PC-3 (cell line): ENCODE results near the gene KHK. TPM values are rescaled to one million over a fixed set of nuclear protein-coding genes. Genes with fewer than 3 reads are reported as not detected.

ENCODE experiments used
- ATAC-seq: fragments of 200-7000 bp; cut with Tn5 transposase; 2 replicates; pipeline ENCODE4 v1.9.1; 2020; ENCODE audit warnings: mild to moderate bottlenecking, moderate library complexity
- BruUV-seq: library from RNA; stranded (reverse); fragments of 400-500 nt; replicated peaks from 2 replicates; lab custom pipeline; 2021; lab: Mats Ljungman, UMichigan
- CTCF ChIA-PET: fragments of 300-600 bp; sonication (Branson Sonifier 250); formaldehyde crosslinking; loops from one replicate; lab custom pipeline; 2022; ENCODE audit warnings: antibody characterized with exemption; lab: Charles Lee
- POLR2A ChIA-PET: fragments of 300-600 bp; sonication (Branson Sonifier 250); formaldehyde crosslinking; loops from one replicate; lab custom pipeline; 2022; ENCODE audit warnings: antibody characterized with exemption; ENCODE audit not compliant: unreplicated experiment; lab: Charles Lee
- DNase-seq: peaks from one replicate; pipeline ENCODE4 v3.0.0-alpha.2; 2015
- H2AFZ ChIP-seq: fragments of 300-600 bp; sonication (generic); 2 replicates; pipeline ENCODE4 v1.6.0; 2016; ENCODE audit warnings: antibody characterized with exemption, low read length
- H3F3A ChIP-seq: fragments of 300-600 bp; sonication (generic); one replicate; pipeline ENCODE4 v1.6.0; 2017; ENCODE audit warnings: antibody characterized with exemption, low read length, control low read depth, mild to moderate bottlenecking; ENCODE audit not compliant: unreplicated experiment
- H3K27ac ChIP-seq: fragments of 300-600 bp; sonication (generic); 2 replicates; pipeline ENCODE4 v1.5.1; 2016; ENCODE audit warnings: mild to moderate bottlenecking, low read length
- H3K27me3 ChIP-seq: fragments of 300-600 bp; sonication (generic); 2 replicates; pipeline ENCODE4 v1.6.1; 2016; ENCODE audit warnings: low read length, mixed read lengths
- H3K36me3 ChIP-seq: fragments of 300-600 bp; sonication (generic); 2 replicates; pipeline ENCODE4 v1.6.1; 2016; ENCODE audit warnings: low read depth, mixed run types, low read length, mixed read lengths
- H3K4me1 ChIP-seq: fragments of 300-600 bp; sonication (generic); 2 replicates; pipeline ENCODE4 v1.5.1; 2016; ENCODE audit warnings: low read length; ENCODE audit not compliant: insufficient read depth
- H3K4me2 ChIP-seq: fragments of 300-600 bp; sonication (generic); 2 replicates; pipeline ENCODE4 v1.6.0; 2016; ENCODE audit warnings: low read length
- H3K4me3 ChIP-seq: fragments of 300-600 bp; sonication (generic); 2 replicates; pipeline ENCODE4 v1.5.1; 2016; ENCODE audit warnings: mild to moderate bottlenecking, low read length, mixed read lengths
- H3K79me2 ChIP-seq: fragments of 300-600 bp; sonication (generic); 2 replicates; pipeline ENCODE4 v1.6.1; 2017; ENCODE audit warnings: low read length, mixed read lengths
- H3K9ac ChIP-seq: fragments of 300-600 bp; sonication (generic); 2 replicates; pipeline ENCODE4 v1.6.0; 2016; ENCODE audit warnings: mild to moderate bottlenecking, low read length
- H3K9me2 ChIP-seq: fragments of 300-600 bp; sonication (generic); replicated peaks from 2 replicates; pipeline ENCODE4 v1.6.1; 2016; ENCODE audit warnings: mixed run types, low read length, mixed read lengths
- H3K9me3 ChIP-seq: fragments of 300-600 bp; sonication (generic); 2 replicates; pipeline ENCODE4 v1.6.1; 2016; ENCODE audit warnings: low read length, mixed read lengths
- H4K20me1 ChIP-seq: fragments of 300-600 bp; sonication (generic); 2 replicates; pipeline ENCODE4 v1.6.1; 2016; ENCODE audit warnings: low read length, mixed read lengths
- CTCF ChIP-seq: fragments of 300-600 bp; sonication (generic); conservative IDR thresholded peaks from 2 replicates; pipeline ENCODE4 v1.5.1; 2017; ENCODE audit warnings: antibody characterized with exemption, low read depth, mild to moderate bottlenecking, low read length
- EZH2 ChIP-seq: fragments of 300-600 bp; sonication (generic); IDR thresholded peaks from one replicate; pipeline ENCODE4 v1.6.1; 2017; ENCODE audit warnings: antibody characterized with exemption, mild to moderate bottlenecking, low read length; ENCODE audit not compliant: unreplicated experiment
- EZH2phosphoT487 ChIP-seq: fragments of 300-600 bp; sonication (generic); IDR thresholded peaks from 2 replicates; pipeline ENCODE4 v1.6.1; 2018; ENCODE audit warnings: mild to moderate bottlenecking, antibody characterized with exemption, low read length, borderline replicate concordance
- intact Hi-C: fragments of 100-400 bp; cut with micrococcal nuclease; formaldehyde crosslinking; loops from 2 replicates; pipeline ENCODE4 v1.9.0; 2023
- total RNA-seq: library from RNA; depleted of rRNA; stranded (reverse); fragments of >200 nt; gene quantifications from 2 replicates; pipeline ENCODE4 v1.2.3, GENCODE V29; 2014

The KHK gene
- total RNA-seq, 1 experiment from 2014 or later: 11.0 TPM

GRCh38 chr2:27040282-27040681 is 46.3 kb upstream of the KHK start:
- CTCF ChIA-PET: no interaction called here
- H3K4me2 ChIP-seq: no peak overlapping the region
- H4K20me1 ChIP-seq: no peaks in the 10 kb centered on the region

DNA sequence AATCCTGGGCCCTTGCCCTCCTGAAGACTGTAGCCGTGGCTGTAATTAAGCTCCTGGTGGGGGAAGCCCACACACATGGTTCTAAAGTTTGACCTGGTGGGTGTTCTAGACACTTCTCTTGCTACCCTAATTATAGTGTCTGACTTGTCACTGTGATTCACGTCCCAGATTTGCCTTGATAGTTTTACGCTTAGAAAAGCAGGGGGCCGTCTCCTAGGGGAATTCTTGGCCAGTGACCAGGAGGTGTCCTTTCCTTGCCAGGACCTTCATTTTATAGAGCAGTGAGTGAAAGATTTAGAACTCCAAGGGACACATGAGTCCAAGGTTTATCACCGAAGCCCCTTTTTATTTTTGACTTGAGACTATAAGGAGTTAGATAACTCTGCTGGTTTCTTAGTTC is 44.8 kb upstream of the KHK start:
- Histone ChIP-seq H3K4me1 (no peaks in the 10 kb centered on the region), H3K27ac (no peak overlapping the region), H3K4me2 (no peak overlapping the region), H3K27me3 (no peaks in the 10 kb centered on the region), H3K4me3 (no peak overlapping the region), H3K9me2 (no peaks in the 10 kb centered on the region), H3F3A (no peaks in the 10 kb centered on the region), H4K20me1 (no peaks in the 10 kb centered on the region), H3K79me2 (no peaks in the 10 kb centered on the region), H2AFZ (no peak overlapping the region), H3K9ac (no peak overlapping the region), H3K36me3 (peaks cover 44% of the 10 kb centered on the region), H3K9me3 (no peaks in the 10 kb centered on the region)
- ATAC-seq: no peak
- no peak for DNase-seq
- intact Hi-C loops: no loop called here
- ChIA-PET CTCF (no interaction called here), POLR2A (no interaction called here)
- TF ChIP-seq EZH2: no peak
- no peak for TF ChIP-seq EZH2phosphoT487
- no peak for TF ChIP-seq CTCF
- no TSS peak for BruUV-seq

More at GRCh38 chr2:27040282-27040681, 46.3 kb upstream of the KHK start:
- H3K9ac ChIP-seq: no peak overlapping the region
- no peak overlapping the region for H3K4me3 ChIP-seq
- no peak overlapping the region for H2AFZ ChIP-seq
- H3K27me3 ChIP-seq: no peaks in the 10 kb centered on the region
- no peaks in the 10 kb centered on the region for H3K4me1 ChIP-seq
- POLR2A ChIA-PET: no interaction called here
- no peaks in the 10 kb centered on the region for H3K9me2 ChIP-seq
- intact Hi-C loops: no loop called here
- no peak for DNase-seq
- H3K27ac ChIP-seq: no peak overlapping the region
- H3K36me3 ChIP-seq: peaks cover 58% of the 10 kb centered on the region
- H3F3A ChIP-seq: no peaks in the 10 kb centered on the region
- H3K9me3 ChIP-seq: no peaks in the 10 kb centered on the region
- H3K79me2 ChIP-seq: peaks cover 2% of the 10 kb centered on the region; the same call in 1 of the 2 replicates
- TF ChIP-seq EZH2phosphoT487 (no peak), EZH2 (no peak), CTCF (no peak)
- BruUV-seq: no TSS peak
- ATAC-seq: no peak

DNA sequence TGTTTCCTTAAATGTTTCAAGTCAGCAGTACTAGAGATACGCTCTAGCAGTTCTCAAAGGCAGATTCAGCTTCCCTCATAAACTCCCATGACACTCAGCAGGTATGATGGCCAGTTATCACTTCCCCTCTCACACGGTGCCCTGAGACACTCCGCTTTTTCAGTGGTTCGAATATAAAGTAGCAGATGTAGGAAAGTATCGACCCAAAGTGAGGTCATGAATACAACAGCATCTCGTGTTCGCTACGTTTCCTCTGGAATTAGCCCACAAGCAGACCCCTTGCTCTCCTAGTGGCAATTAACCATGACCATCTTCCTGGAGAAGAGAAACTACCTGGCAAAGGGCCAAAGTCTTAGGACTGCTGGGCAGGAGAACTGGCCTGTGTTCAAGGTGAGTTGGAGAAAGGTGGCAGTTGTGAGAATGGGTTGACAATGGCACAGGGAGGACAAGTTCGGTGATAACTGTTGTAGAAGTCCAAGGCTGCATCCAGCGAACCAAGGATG is 44.4 kb upstream of the KHK start:
- Histone ChIP-seq H3F3A (no peaks in the 10 kb centered on the region), H3K79me2 (no peaks in the 10 kb centered on the region), H3K9me3 (no peaks in the 10 kb centered on the region), H3K27ac (no peak overlapping the region), H3K36me3 (peaks cover 39% of the 10 kb centered on the region), H4K20me1 (no peaks in the 10 kb centered on the region), H3K9ac (no peak overlapping the region), H3K9me2 (no peaks in the 10 kb centered on the region), H3K4me3 (no peak overlapping the region), H3K4me2 (no peak overlapping the region), H2AFZ (no peak overlapping the region), H3K27me3 (no peaks in the 10 kb centered on the region), H3K4me1 (no peaks in the 10 kb centered on the region)
- TF ChIP-seq CTCF: no peak
- TF ChIP-seq EZH2phosphoT487: no peak
- no peak for TF ChIP-seq EZH2
- TSS peak; percentile 5 for BruUV-seq
- intact Hi-C loops: no loop called here
- ChIA-PET CTCF (no interaction called here), POLR2A (interaction anchor here (0.6 kb wide), 1 partner anchor 14 kb away, joined by 5 read pairs; no protein-coding TSS in a partner anchor)
- ATAC-seq: no peak
- no peak for DNase-seq
